SU-DHL-6 (cell line): Measurements from ENCODE around the gene KLF1.

ENCODE experiments used
- H2AFZ ChIP-seq: fragments of 200-600 bp; sonication (generic); 2 replicates; pipeline ENCODE4 v1.6.1; 2014; ENCODE audit warnings: low read depth, mild to moderate bottlenecking, moderate library complexity, mixed read lengths, antibody characterized with exemption, low read length; ENCODE audit not compliant: severe bottlenecking
- H3F3A ChIP-seq: fragments of 200-600 bp; shearing (Covaris generic); 2 replicates; pipeline ENCODE4 v1.6.0; 2016; ENCODE audit warnings: antibody characterized with exemption, mild to moderate bottlenecking; ENCODE audit not compliant: insufficient read depth
- H3K27ac ChIP-seq: fragments of 200-600 bp; sonication (generic); 2 replicates; pipeline ENCODE4 v1.5.1; 2016; ENCODE audit warnings: low read depth, mild to moderate bottlenecking, low read length, moderate library complexity, mixed read lengths
- H3K27me3 ChIP-seq: fragments of 200-600 bp; sonication (generic), shearing (Covaris generic); 2 replicates; pipeline ENCODE4 v1.6.0; 2014; ENCODE audit warnings: mild to moderate bottlenecking, low read length
- H3K36me3 ChIP-seq: fragments of 200-600 bp; sonication (generic); 2 replicates; pipeline ENCODE4 v1.6.1; 2014; ENCODE audit warnings: mild to moderate bottlenecking, low read length, mixed read lengths
- H3K4me2 ChIP-seq: fragments of 300-600, 200-600 bp; shearing (Covaris generic), sonication (generic); 2 replicates; pipeline ENCODE4 v1.6.0; 2014; ENCODE audit warnings: low read length, low read depth, mild to moderate bottlenecking; ENCODE audit not compliant: poor library complexity, severe bottlenecking
- H3K4me3 ChIP-seq: fragments of 200-600 bp; sonication (generic); 2 replicates; pipeline ENCODE4 v1.5.1; 2014; ENCODE audit warnings: antibody characterized with exemption, low read length, mild to moderate bottlenecking, mixed read lengths; ENCODE audit not compliant: insufficient read depth, poor library complexity, severe bottlenecking
- H3K79me2 ChIP-seq: fragments of 200-600 bp; sonication (generic); 2 replicates; pipeline ENCODE4 v1.6.1; 2014; ENCODE audit warnings: mild to moderate bottlenecking, low read length, moderate library complexity; ENCODE audit not compliant: insufficient read depth
- H3K9ac ChIP-seq: fragments of 200-600 bp; sonication (generic); 2 replicates; pipeline ENCODE4 v1.7.0; 2014; ENCODE audit warnings: mild to moderate bottlenecking, low read length
- H3K9me2 ChIP-seq: fragments of 200-600 bp; sonication (generic); replicated peaks from 2 replicates; pipeline ENCODE4 v1.6.1; 2014; ENCODE audit warnings: low read length; ENCODE audit not compliant: insufficient read depth
- H3K9me3 ChIP-seq: fragments of 200-600 bp; sonication (generic); 2 replicates; pipeline ENCODE4 v1.6.1; 2014; ENCODE audit warnings: low read length, mixed read lengths; ENCODE audit not compliant: insufficient read depth
- H4K20me1 ChIP-seq: fragments of 200-600 bp; sonication (generic); 2 replicates; pipeline ENCODE4 v1.6.1; 2014; ENCODE audit warnings: low read depth, mild to moderate bottlenecking, antibody characterized with exemption, low read length, moderate library complexity, mixed read lengths
- CTCF ChIP-seq: fragments of 200-600 bp; sonication (generic); IDR thresholded peaks from one replicate; pipeline ENCODE4 v1.5.1; 2017; ENCODE audit warnings: antibody characterized with exemption, mild to moderate bottlenecking, low read length, moderate library complexity; ENCODE audit not compliant: insufficient read depth, poor library complexity, severe bottlenecking
- EZH2phosphoT487 ChIP-seq: fragments of 200-600 bp; sonication (generic), shearing (Covaris generic); conservative IDR thresholded peaks from 2 replicates; pipeline ENCODE4 v1.6.1; 2018; ENCODE audit warnings: mild to moderate bottlenecking, antibody characterized with exemption, low read length, moderate library complexity, mixed read lengths

Gene KLF1

GRCh38 chr19:12872941-12873890 lies 13.8 kb downstream of the KLF1 start:
- H3K4me3 ChIP-seq, result no peak overlapping the region
- no peak for TF ChIP-seq EZH2phosphoT487
- no peak for TF ChIP-seq CTCF
- H3K9me3 ChIP-seq, result no peaks in the 10 kb centered on the region
- no peaks in the 10 kb centered on the region for H4K20me1 ChIP-seq
- no peaks in the 10 kb centered on the region for H3K9me2 ChIP-seq
- no peaks in the 10 kb centered on the region for H3K27me3 ChIP-seq
- H3K9ac ChIP-seq, result no peak overlapping the region
- no peaks in the 10 kb centered on the region for H3K36me3 ChIP-seq
- H3K27ac ChIP-seq, result no peak overlapping the region
- H2AFZ ChIP-seq, result no peak overlapping the region
- H3F3A ChIP-seq, result peaks cover 5% of the 10 kb centered on the region; the same call in 1 of the 2 replicates
- H3K79me2 ChIP-seq, result no peaks in the 10 kb centered on the region
- no peak overlapping the region for H3K4me2 ChIP-seq

- H3K9me2 ChIP-seq, result no peaks in the 10 kb centered on the region
- H3K9ac ChIP-seq, result no peak overlapping the region
- H3K27me3 ChIP-seq, result no peaks in the 10 kb centered on the region
- H3K27ac ChIP-seq, result no peak overlapping the region
- no peak overlapping the region for H2AFZ ChIP-seq
- H3K4me2 ChIP-seq, result no peak overlapping the region
- no peaks in the 10 kb centered on the region for H3K36me3 ChIP-seq
- no peaks in the 10 kb centered on the region for H3K79me2 ChIP-seq
- no peaks in the 10 kb centered on the region for H4K20me1 ChIP-seq
- TF ChIP-seq CTCF, result no peak
- no peak for TF ChIP-seq EZH2phosphoT487
- H3K9me3 ChIP-seq, result no peaks in the 10 kb centered on the region
- no peak overlapping the region for H3K4me3 ChIP-seq
- peaks cover 5% of the 10 kb centered on the region; the same call in 1 of the 2 replicates for H3F3A ChIP-seq
Observed at GRCh38 chr19:12872255-12872654, 14.7 kb downstream of the KLF1 start.

- H3K4me3 ChIP-seq, result no peak overlapping the region
- H3K9ac ChIP-seq, result no peak overlapping the region
- H3K79me2 ChIP-seq, result no peaks in the 10 kb centered on the region
- H2AFZ ChIP-seq, result no peak overlapping the region
- H3K4me2 ChIP-seq, result no peak overlapping the region
- H4K20me1 ChIP-seq, result no peaks in the 10 kb centered on the region
- no peak overlapping the region for H3K27ac ChIP-seq
- TF ChIP-seq EZH2phosphoT487 (no peak), CTCF (no peak)
- no peaks in the 10 kb centered on the region for H3K36me3 ChIP-seq
- H3K27me3 ChIP-seq, result no peaks in the 10 kb centered on the region
- H3F3A ChIP-seq, result peaks cover 5% of the 10 kb centered on the region; the same call in 1 of the 2 replicates
- no peaks in the 10 kb centered on the region for H3K9me3 ChIP-seq
- H3K9me2 ChIP-seq, result no peaks in the 10 kb centered on the region
Observed at GRCh38 chr19:12871681-12872080, 15.3 kb downstream of the KLF1 start.
